ENCODE data around the gene DLG2. TPM values are rescaled to one million over a fixed set of nuclear protein-coding genes. Genes with fewer than 3 reads are reported as not detected.
"Not testable (repeated sequence)": the region's sequence is repeated elsewhere in the genome, so short reads cannot be mapped to it uniquely, and the experiment has no call there.

The DLG2 gene
- total RNA-seq, 1 donor from 2014 or later, result 2.1 TPM

GRCh38 chr11:83455356-83455755 lies 2171.8 kb downstream of the DLG2 start:
- Mint-ChIP-seq H3K27me3 (ENCODE audit: low read depth) (no peaks in the 10 kb centered on the region), H3K27ac (ENCODE audit: unreplicated experiment) (no peak overlapping the region), H3K9me3 (no peaks in the 10 kb centered on the region), H3K36me3 (ENCODE audit: low read depth) (no peaks in the 10 kb centered on the region), H3K4me1 (peaks cover 17% of the 10 kb centered on the region), H3K4me3 (peak overlapping the region; percentile 28)
- DNase-seq (ENCODE audit: low read depth, low spot score), result no peak
- no peak for TF ChIP-seq CTCF (conservative IDR thresholded peaks at IDR 0.05)

GRCh38 chr11:83454674-83455073 lies 2172.5 kb downstream of the DLG2 start:
- no peak for DNase-seq (ENCODE audit: low read depth, low spot score)
- Mint-ChIP-seq H3K4me1 (peaks cover 17% of the 10 kb centered on the region), H3K9me3 (no peaks in the 10 kb centered on the region), H3K4me3 (no peak overlapping the region), H3K36me3 (ENCODE audit: low read depth) (no peaks in the 10 kb centered on the region), H3K27ac (ENCODE audit: unreplicated experiment) (no peak overlapping the region), H3K27me3 (ENCODE audit: low read depth) (no peaks in the 10 kb centered on the region)
- TF ChIP-seq CTCF (conservative IDR thresholded peaks at IDR 0.05), result no peak

- no peaks in the 10 kb centered on the region for H3K4me1 Mint-ChIP-seq
- H3K4me3 Mint-ChIP-seq, result no peak overlapping the region
- no peak overlapping the region for H3K27ac Mint-ChIP-seq (ENCODE audit: unreplicated experiment)
- no peak for TF ChIP-seq CTCF (conservative IDR thresholded peaks at IDR 0.05)
- H3K27me3 Mint-ChIP-seq (ENCODE audit: low read depth), result no peaks in the 10 kb centered on the region
- no peaks in the 10 kb centered on the region for H3K9me3 Mint-ChIP-seq
- no peak for DNase-seq (ENCODE audit: low read depth, low spot score)
- H3K36me3 Mint-ChIP-seq (ENCODE audit: low read depth), result no peaks in the 10 kb centered on the region
Observed at GRCh38 chr11:83449338-83449913, 2177.7 kb downstream of the DLG2 start.

- no peaks in the 10 kb centered on the region for H3K9me3 Mint-ChIP-seq
- no peak overlapping the region for H3K27ac Mint-ChIP-seq (ENCODE audit: unreplicated experiment)
- TF ChIP-seq CTCF (conservative IDR thresholded peaks at IDR 0.05), result no peak
- no peaks in the 10 kb centered on the region for H3K36me3 Mint-ChIP-seq (ENCODE audit: low read depth)
- no peak for DNase-seq (ENCODE audit: low read depth, low spot score)
- no peaks in the 10 kb centered on the region for H3K4me1 Mint-ChIP-seq
- no peak overlapping the region for H3K4me3 Mint-ChIP-seq
- no peaks in the 10 kb centered on the region for H3K27me3 Mint-ChIP-seq (ENCODE audit: low read depth)
Observed at GRCh38 chr11:83448686-83449085, 2178.5 kb downstream of the DLG2 start.

GRCh38 chr11:83443880-83444279 lies 2183.3 kb downstream of the DLG2 start:
- not testable (repeated sequence) for H3K27me3 Mint-ChIP-seq (ENCODE audit: low read depth); DNase-seq (ENCODE audit: low read depth, low spot score); H3K36me3 Mint-ChIP-seq (ENCODE audit: low read depth); H3K4me3 Mint-ChIP-seq; H3K9me3 Mint-ChIP-seq; H3K27ac Mint-ChIP-seq (ENCODE audit: unreplicated experiment); H3K4me1 Mint-ChIP-seq

GRCh38 chr11:83441601-83442000 lies 2185.5 kb downstream of the DLG2 start:
- H3K4me3 Mint-ChIP-seq, result no peak overlapping the region
- H3K27ac Mint-ChIP-seq (ENCODE audit: unreplicated experiment), result no peak overlapping the region
- no peaks in the 10 kb centered on the region for H3K36me3 Mint-ChIP-seq (ENCODE audit: low read depth)
- no peaks in the 10 kb centered on the region for H3K4me1 Mint-ChIP-seq
- H3K27me3 Mint-ChIP-seq (ENCODE audit: low read depth), result no peaks in the 10 kb centered on the region
- no peak for TF ChIP-seq CTCF (conservative IDR thresholded peaks at IDR 0.05)
- no peaks in the 10 kb centered on the region for H3K9me3 Mint-ChIP-seq
- DNase-seq (ENCODE audit: low read depth, low spot score), result no peak
